GM10248 (cell line): Measurements from ENCODE around the gene SNRPB2.

ENCODE experiments used
- CTCF ChIA-PET: fragments of 300-600 bp; sonication (Branson Sonifier 250); formaldehyde crosslinking; extraction: SDS; loops from one replicate; lab custom pipeline; 2021; ENCODE audit warnings: antibody characterized with exemption; lab: Yijun Ruan, JAX
- POLR2A ChIA-PET: fragments of 350-650 bp; sonication (Branson Sonifier 250); formaldehyde crosslinking; extraction: SDS; loops from one replicate; lab custom pipeline; 2020; ENCODE audit warnings: antibody characterized with exemption; lab: Yijun Ruan, JAX
- DNase-seq: peaks from one replicate; pipeline ENCODE4 v3.0.0; 2012; ENCODE audit errors: extremely low spot score
- TF ChIP-seq, protein P1 (sequence below): IDR thresholded peaks from 2 replicates; pipeline ENCODE4 v1.5.1; 2012; ENCODE audit warnings: mild to moderate bottlenecking, low read depth; ENCODE audit errors: extremely low read depth, missing control alignments, control extremely low read depth

Gene SNRPB2

DNA sequence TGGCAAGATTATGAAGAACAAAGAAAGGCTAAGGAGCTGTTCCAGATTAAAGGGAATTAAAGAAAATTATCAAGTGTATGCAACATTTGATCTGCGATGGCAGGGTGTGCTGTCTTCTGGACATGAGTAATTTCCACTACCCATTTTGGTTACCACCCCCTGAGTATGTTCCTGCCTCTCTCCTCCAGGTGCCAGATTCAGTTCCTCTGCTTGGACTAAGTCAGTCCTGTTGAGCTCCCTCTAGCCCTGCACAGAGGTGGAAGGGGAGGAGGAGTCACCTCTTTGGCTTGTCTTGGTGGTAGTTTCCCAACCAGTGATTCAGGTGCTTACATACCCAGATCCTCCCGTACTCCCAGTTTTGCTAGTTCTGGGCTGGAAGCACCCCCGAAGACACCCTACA lies 22.2 kb upstream of the SNRPB2 start:
- CTCF ChIA-PET = no interaction called here
- DNase-seq = peak; percentile 28
- POLR2A ChIA-PET = interaction anchor here (0.6 kb wide), 1 partner anchor 1255 kb away, joined by 3 read pairs; no protein-coding TSS in a partner anchor
- TF ChIP-seq, protein P1, sequence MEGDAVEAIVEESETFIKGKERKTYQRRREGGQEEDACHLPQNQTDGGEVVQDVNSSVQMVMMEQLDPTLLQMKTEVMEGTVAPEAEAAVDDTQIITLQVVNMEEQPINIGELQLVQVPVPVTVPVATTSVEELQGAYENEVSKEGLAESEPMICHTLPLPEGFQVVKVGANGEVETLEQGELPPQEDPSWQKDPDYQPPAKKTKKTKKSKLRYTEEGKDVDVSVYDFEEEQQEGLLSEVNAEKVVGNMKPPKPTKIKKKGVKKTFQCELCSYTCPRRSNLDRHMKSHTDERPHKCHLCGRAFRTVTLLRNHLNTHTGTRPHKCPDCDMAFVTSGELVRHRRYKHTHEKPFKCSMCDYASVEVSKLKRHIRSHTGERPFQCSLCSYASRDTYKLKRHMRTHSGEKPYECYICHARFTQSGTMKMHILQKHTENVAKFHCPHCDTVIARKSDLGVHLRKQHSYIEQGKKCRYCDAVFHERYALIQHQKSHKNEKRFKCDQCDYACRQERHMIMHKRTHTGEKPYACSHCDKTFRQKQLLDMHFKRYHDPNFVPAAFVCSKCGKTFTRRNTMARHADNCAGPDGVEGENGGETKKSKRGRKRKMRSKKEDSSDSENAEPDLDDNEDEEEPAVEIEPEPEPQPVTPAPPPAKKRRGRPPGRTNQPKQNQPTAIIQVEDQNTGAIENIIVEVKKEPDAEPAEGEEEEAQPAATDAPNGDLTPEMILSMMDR = no peak

DNA sequence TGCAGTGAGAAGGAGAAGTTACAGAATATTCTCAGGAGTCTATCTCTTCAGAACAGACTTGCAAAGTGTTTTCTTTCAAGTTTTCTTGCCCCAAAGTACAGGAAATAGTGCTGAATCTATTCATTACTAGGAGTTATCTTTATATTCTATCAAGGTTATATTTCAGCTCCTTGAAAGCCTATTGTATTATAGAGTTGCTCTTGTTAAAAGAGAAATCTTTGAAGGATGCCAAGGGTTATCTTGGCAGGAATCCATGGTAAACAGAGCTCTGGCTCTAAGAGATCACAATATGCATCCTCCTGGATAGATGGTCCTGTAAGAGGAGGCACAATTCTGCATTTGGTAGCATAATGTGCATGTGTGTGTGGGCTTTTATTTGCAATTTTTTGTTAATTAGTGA lies 21.2 kb upstream of the SNRPB2 start:
- DNase-seq = no peak
- POLR2A ChIA-PET = no interaction called here
- CTCF ChIA-PET = interaction anchor here (1.1 to 1.6 kb wide), 3 partner anchors 8 to 14 kb away, joined by 3 to 6 read pairs (median 3); no protein-coding TSS in a partner anchor
- TF ChIP-seq, protein P1 = no peak

GRCh38 chr20:16709017-16709416 lies 20.8 kb upstream of the SNRPB2 start:
- POLR2A ChIA-PET = no interaction called here
- TF ChIP-seq, protein P1 = no peak
- peak; percentile 45 for DNase-seq
- CTCF ChIA-PET = interaction anchor here (1.1 to 1.6 kb wide), 3 partner anchors 8 to 14 kb away, joined by 3 to 6 read pairs (median 3); no protein-coding TSS in a partner anchor

DNA sequence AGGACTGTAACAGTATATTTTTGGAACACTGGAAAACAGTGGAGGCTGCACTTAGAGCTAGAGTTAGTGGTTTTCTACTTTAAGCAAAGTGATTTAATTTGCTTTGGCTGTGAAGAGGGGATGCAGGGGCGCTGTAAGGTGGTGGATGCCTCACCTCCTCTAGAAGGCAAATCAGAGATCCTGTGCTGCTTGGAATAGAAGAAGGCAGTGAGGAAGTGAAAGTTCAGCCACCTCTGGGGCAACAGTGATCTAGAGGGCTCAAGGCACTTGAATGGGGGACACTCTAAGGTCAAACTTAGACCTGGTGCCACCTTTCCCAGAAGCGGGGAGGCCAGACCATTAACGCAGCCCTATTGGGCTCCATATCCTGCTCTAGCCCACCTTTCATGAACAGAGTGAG lies 19.0 kb upstream of the SNRPB2 start:
- POLR2A ChIA-PET = no interaction called here
- TF ChIP-seq, protein P1 = no peak

GRCh38 chr20:16711661-16712258 lies 18.1 kb upstream of the SNRPB2 start:
- TF ChIP-seq, protein P1 = no peak
- CTCF ChIA-PET = interaction anchor here (1.1 kb wide), 1 partner anchor 22 kb away, joined by 5 read pairs; no protein-coding TSS in a partner anchor
- DNase-seq = no peak
- POLR2A ChIA-PET = no interaction called here

More for the DNA sequence above, 19.0 kb upstream of the SNRPB2 start:
- CTCF ChIA-PET = interaction anchor here (1.1 kb wide), 1 partner anchor 23 kb away, joined by 5 read pairs; no protein-coding TSS in a partner anchor
- DNase-seq = no peak

- ChIA-PET CTCF (interaction anchor here (0.9 to 1.6 kb wide), 3 partner anchors 11 to 18 kb away, joined by 3 to 7 read pairs (median 4); no protein-coding TSS in a partner anchor), POLR2A (no interaction called here)
- TF ChIP-seq, protein P1 = no peak
- DNase-seq = no peak
Observed at GRCh38 chr20:16712511-16712947, 17.3 kb upstream of the SNRPB2 start.
